Measurements from ENCODE around the gene PRDM8. TPM values are rescaled to one million over a fixed set of nuclear protein-coding genes. Genes with fewer than 3 reads are reported as not detected.

PRDM8 gene
- total RNA-seq, 2 experiments from 2014 or later, result not detected

DNA sequence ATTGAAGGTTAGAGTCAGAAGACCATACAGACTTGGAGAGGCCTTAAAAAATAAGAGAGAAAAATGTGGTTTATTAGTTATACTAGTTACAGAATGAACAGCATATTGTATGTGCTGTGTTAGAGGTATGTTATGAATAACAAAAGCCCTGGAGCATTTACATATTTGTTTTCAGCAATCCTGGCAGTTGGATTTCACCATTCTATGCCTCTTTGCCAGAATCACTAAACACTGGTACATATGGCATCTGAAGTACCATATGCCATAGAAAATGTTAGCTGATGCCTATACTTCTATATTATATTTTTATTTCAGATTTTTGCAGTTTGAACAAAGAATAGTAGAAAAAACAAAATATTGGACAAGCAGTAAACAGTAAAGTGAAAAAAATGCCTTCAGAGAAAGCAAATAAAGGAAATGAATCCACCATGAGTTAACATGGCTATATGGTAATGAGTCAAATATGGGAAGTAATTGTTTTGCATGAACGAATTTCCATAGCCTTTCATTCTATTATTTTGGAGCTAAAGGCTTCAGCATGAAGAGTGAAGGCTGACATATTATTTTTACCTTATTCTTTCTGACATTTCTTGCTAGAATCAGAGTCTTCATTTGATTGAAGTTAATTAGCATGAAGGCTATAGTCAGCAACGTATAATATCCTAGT is 41.9 kb upstream of the PRDM8 start:
- Histone ChIP-seq H4K20me1 (ENCODE audit: insufficient read depth, low read length) (no peaks in the 10 kb centered on the region), H2AFZ (ENCODE audit: low read length) (no peak overlapping the region), H3K4me3 (ENCODE audit: low read depth, low read length, poor library complexity, severe bottlenecking) (no peak overlapping the region), H3K9me3 (ENCODE audit: low read length) (no peaks in the 10 kb centered on the region), H3K36me3 (ENCODE audit: insufficient read depth, low read length) (no peaks in the 10 kb centered on the region), H3K4me2 (ENCODE audit: low read length) (no peak overlapping the region), H3K4me1 (ENCODE audit: insufficient read depth, low read length, poor library complexity, severe bottlenecking) (no peaks in the 10 kb centered on the region), H3K27ac (ENCODE audit: low read depth, low read length, poor library complexity, severe bottlenecking) (no peak overlapping the region), H3K9me2 (ENCODE audit: insufficient read depth, low read length) (no peaks in the 10 kb centered on the region), H3K79me2 (ENCODE audit: insufficient read depth, low read depth, low read length) (no peaks in the 10 kb centered on the region)
- CTCF ChIA-PET (ENCODE audit: unreplicated experiment), result no interaction called here
- POLR2A ChIA-PET, result interaction anchor here (0.9 kb wide), 1 partner anchor 14 kb away, joined by 3 read pairs; no protein-coding TSS in a partner anchor
- TF ChIP-seq, protein P1, sequence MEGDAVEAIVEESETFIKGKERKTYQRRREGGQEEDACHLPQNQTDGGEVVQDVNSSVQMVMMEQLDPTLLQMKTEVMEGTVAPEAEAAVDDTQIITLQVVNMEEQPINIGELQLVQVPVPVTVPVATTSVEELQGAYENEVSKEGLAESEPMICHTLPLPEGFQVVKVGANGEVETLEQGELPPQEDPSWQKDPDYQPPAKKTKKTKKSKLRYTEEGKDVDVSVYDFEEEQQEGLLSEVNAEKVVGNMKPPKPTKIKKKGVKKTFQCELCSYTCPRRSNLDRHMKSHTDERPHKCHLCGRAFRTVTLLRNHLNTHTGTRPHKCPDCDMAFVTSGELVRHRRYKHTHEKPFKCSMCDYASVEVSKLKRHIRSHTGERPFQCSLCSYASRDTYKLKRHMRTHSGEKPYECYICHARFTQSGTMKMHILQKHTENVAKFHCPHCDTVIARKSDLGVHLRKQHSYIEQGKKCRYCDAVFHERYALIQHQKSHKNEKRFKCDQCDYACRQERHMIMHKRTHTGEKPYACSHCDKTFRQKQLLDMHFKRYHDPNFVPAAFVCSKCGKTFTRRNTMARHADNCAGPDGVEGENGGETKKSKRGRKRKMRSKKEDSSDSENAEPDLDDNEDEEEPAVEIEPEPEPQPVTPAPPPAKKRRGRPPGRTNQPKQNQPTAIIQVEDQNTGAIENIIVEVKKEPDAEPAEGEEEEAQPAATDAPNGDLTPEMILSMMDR (conservative IDR thresholded peaks at IDR 0.05; ENCODE audit: low read length), result no peak
- no peak for TF ChIP-seq EZH2phosphoT487 (IDR thresholded peaks at IDR 0.05; ENCODE audit: borderline replicate concordance, low read depth, low read length)
- intact Hi-C loops (cut with micrococcal nuclease; ENCODE audit: unreplicated experiment), result no loop called here
- no TSS peak for BruUV-seq (replicated peaks)
- DNase-seq (ENCODE audit: low spot score), result no peak

DNA sequence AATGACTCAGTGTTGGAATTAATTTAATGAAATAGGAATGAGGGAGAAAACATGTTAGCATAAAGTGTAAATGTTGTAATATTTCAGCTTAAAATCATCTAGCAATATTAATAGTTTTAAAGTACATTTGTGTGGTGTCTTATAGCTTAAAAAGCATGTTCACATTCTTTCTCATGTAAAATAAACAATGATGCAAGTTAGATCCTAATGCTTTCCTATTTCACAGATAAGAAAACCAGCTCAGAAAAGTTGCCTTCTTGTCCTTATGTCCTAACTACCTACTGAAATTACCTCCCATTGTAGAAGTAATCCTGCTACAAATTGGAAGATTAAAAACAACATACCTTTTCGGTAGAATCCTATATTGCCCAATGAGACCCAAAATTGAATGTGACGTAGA is 40.9 kb upstream of the PRDM8 start:
- Histone ChIP-seq H4K20me1 (ENCODE audit: insufficient read depth, low read length) (no peaks in the 10 kb centered on the region), H3K36me3 (ENCODE audit: insufficient read depth, low read length) (no peaks in the 10 kb centered on the region), H3K4me1 (ENCODE audit: insufficient read depth, low read length, poor library complexity, severe bottlenecking) (no peaks in the 10 kb centered on the region), H3K4me2 (ENCODE audit: low read length) (no peak overlapping the region), H3K27ac (ENCODE audit: low read depth, low read length, poor library complexity, severe bottlenecking) (no peak overlapping the region), H3K4me3 (ENCODE audit: low read depth, low read length, poor library complexity, severe bottlenecking) (no peak overlapping the region), H3K79me2 (ENCODE audit: insufficient read depth, low read depth, low read length) (no peaks in the 10 kb centered on the region), H2AFZ (ENCODE audit: low read length) (no peak overlapping the region), H3K9me2 (ENCODE audit: insufficient read depth, low read length) (no peaks in the 10 kb centered on the region), H3K9me3 (ENCODE audit: low read length) (no peaks in the 10 kb centered on the region)
- BruUV-seq (replicated peaks), result no TSS peak
- intact Hi-C loops (cut with micrococcal nuclease; ENCODE audit: unreplicated experiment), result no loop called here
- CTCF ChIA-PET (ENCODE audit: unreplicated experiment), result no interaction called here
- DNase-seq (ENCODE audit: low spot score), result no peak
- POLR2A ChIA-PET, result no interaction called here
- TF ChIP-seq EZH2phosphoT487 (IDR thresholded peaks at IDR 0.05; ENCODE audit: borderline replicate concordance, low read depth, low read length), result no peak
- TF ChIP-seq, protein P1 (conservative IDR thresholded peaks at IDR 0.05; ENCODE audit: low read length), result no peak

DNA sequence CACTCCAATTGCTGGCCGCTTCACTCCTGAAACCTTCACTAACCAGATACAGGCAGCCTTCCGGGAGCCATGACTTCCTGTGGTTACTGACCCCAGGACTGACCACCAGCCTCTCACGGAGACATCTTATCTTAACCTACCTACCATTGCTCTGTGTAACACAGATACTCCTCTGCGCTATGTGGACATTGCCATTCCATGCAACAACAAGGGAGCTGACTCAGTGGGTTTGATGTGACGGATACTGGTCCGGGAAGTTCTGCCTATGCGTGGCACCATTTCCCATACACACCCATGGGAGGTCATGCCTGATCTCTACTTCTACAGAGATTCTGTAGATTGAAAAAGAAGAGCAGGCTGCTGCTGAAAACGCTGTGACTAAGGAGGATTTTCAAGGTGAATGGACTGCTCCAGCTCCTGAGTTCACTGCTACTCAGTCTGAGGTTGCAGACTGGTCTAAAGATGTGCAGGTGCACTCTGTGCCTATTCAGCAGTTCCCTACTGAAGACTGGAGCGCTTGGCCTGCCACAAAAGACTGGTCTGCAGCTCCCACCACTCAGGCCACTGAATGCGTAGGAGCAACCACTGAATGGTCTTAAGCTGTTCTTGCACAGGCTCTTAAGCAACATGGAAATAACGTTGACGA is 35.8 kb upstream of the PRDM8 start:
- no peaks in the 10 kb centered on the region for H4K20me1 ChIP-seq (ENCODE audit: insufficient read depth, low read length)
- H2AFZ ChIP-seq (ENCODE audit: low read length), result no peak overlapping the region
- POLR2A ChIA-PET, result no interaction called here
- no peak overlapping the region for H3K27ac ChIP-seq (ENCODE audit: low read depth, low read length, poor library complexity, severe bottlenecking)
- no peaks in the 10 kb centered on the region for H3K9me2 ChIP-seq (ENCODE audit: insufficient read depth, low read length)
- intact Hi-C loops (cut with micrococcal nuclease; ENCODE audit: unreplicated experiment), result no loop called here
- H3K36me3 ChIP-seq (ENCODE audit: insufficient read depth, low read length), result no peaks in the 10 kb centered on the region
- H3K4me1 ChIP-seq (ENCODE audit: insufficient read depth, low read length, poor library complexity, severe bottlenecking), result no peaks in the 10 kb centered on the region
- no peaks in the 10 kb centered on the region for H3K9me3 ChIP-seq (ENCODE audit: low read length)
- no peak overlapping the region for H3K4me2 ChIP-seq (ENCODE audit: low read length)
- H3K4me3 ChIP-seq (ENCODE audit: low read depth, low read length, poor library complexity, severe bottlenecking), result no peak overlapping the region
- DNase-seq (ENCODE audit: low spot score), result no peak
- no TSS peak for BruUV-seq (replicated peaks)
- CTCF ChIA-PET (ENCODE audit: unreplicated experiment), result no interaction called here
- TF ChIP-seq, protein P1 (conservative IDR thresholded peaks at IDR 0.05; ENCODE audit: low read length), result no peak
- TF ChIP-seq EZH2phosphoT487 (IDR thresholded peaks at IDR 0.05; ENCODE audit: borderline replicate concordance, low read depth, low read length), result no peak
- no peaks in the 10 kb centered on the region for H3K79me2 ChIP-seq (ENCODE audit: insufficient read depth, low read depth, low read length)
